Fibroblast of lung (primary cell): Measurements from ENCODE around the gene BORCS6. TPM values are rescaled to one million over a fixed set of nuclear protein-coding genes. Genes with fewer than 3 reads are reported as not detected.

ENCODE experiments used
- DNase-seq, 2 donors: peaks; one replicate each; pipeline versions ENCODE4 v3.0.0 to v3.0.0-alpha.2; 2010; ENCODE audit warnings: low read depth in 2 of 2
- H2AFZ ChIP-seq: 2 replicates; pipeline ENCODE4 v1.5.1; 2012; ENCODE audit warnings: low read length, control low read depth, inconsistent platforms
- H3K27ac ChIP-seq: 2 replicates; pipeline ENCODE4 v1.5.1; 2011; ENCODE audit warnings: low read length, control low read depth; ENCODE audit not compliant: insufficient read depth
- H3K27me3 ChIP-seq: 2 replicates; pipeline ENCODE4 v1.5.1; 2011; ENCODE audit warnings: mild to moderate bottlenecking, low read length; ENCODE audit not compliant: control insufficient read depth, insufficient read depth
- H3K36me3 ChIP-seq: 2 replicates; pipeline ENCODE4 v1.5.1; 2011; ENCODE audit warnings: low read length; ENCODE audit not compliant: control insufficient read depth, insufficient read depth
- H3K4me1 ChIP-seq: 2 replicates; pipeline ENCODE4 v1.5.1; 2011; ENCODE audit warnings: low read length; ENCODE audit not compliant: control insufficient read depth, insufficient read depth; ENCODE audit errors: extremely low read depth
- H3K4me2 ChIP-seq: 2 replicates; pipeline ENCODE4 v1.5.1; 2011; ENCODE audit warnings: low read length, control low read depth; ENCODE audit not compliant: insufficient read depth; ENCODE audit errors: extremely low read depth
- H3K4me3 ChIP-seq, 4 experiments: fragments of 200-600 bp in 1 of 4; sonication (generic) in 1 of 4; replicated peaks in 1 of 4; 2 replicates each; pipeline ENCODE4 v1.5.1; 2011 to 2016; ENCODE audit warnings: low read length in 4 of 4, low read depth in 3 of 4, mild to moderate bottlenecking in 3 of 4, control low read depth in 2 of 4, inconsistent platforms in 1 of 4, mixed read lengths in 1 of 4; ENCODE audit not compliant: insufficient read depth in 1 of 4; ENCODE audit errors: control extremely low read depth in 1 of 4
- H3K79me2 ChIP-seq: 2 replicates; pipeline ENCODE4 v1.5.1; 2012; ENCODE audit warnings: mild to moderate bottlenecking, low read length, inconsistent platforms; ENCODE audit not compliant: control insufficient read depth, insufficient read depth
- H3K9ac ChIP-seq: 2 replicates; pipeline ENCODE4 v1.5.1; 2011; ENCODE audit warnings: mild to moderate bottlenecking, low read length, control low read depth; ENCODE audit not compliant: insufficient read depth
- H3K9me3 ChIP-seq: 2 replicates; pipeline ENCODE4 v1.5.1; 2012; ENCODE audit warnings: low read depth, low read length; ENCODE audit not compliant: control insufficient read depth, insufficient read depth
- H4K20me1 ChIP-seq: 2 replicates; pipeline ENCODE4 v1.5.1; 2011; ENCODE audit warnings: low read length; ENCODE audit not compliant: control insufficient read depth, insufficient read depth; ENCODE audit errors: extremely low read depth
- CTCF ChIP-seq, 2 donors: IDR thresholded peaks in 1 of 2; conservative IDR thresholded peaks in 1 of 2; 1 replicate in 1 of 2; 2 replicates in 1 of 2; pipeline ENCODE4 v1.5.1; 2011 to 2012; ENCODE audit warnings: low read length in 2 of 2, control low read depth in 1 of 2, inconsistent platforms in 1 of 2, low read depth in 1 of 2, mild to moderate bottlenecking in 1 of 2
- EZH2 ChIP-seq: IDR thresholded peaks from 2 replicates; pipeline ENCODE4 v1.5.1; 2012; ENCODE audit warnings: low read length, control low read depth, mild to moderate bottlenecking; ENCODE audit errors: missing control alignments
- polyA plus RNA-seq, 2 donors: library from polyadenylated mRNA; depleted of rRNA in 1 of 2; stranded (reverse) in 1 of 2; unstranded in 1 of 2; fragments of >200 nt; gene quantifications; 2 replicates each; pipeline ENCODE4 v1.2.1, GENCODE V29; 2011 to 2012; ENCODE audit warnings: missing spikeins in 1 of 2
- total RNA-seq: library from RNA; depleted of rRNA; stranded (reverse); fragments of >200 nt; gene quantifications from 2 replicates; pipeline ENCODE4 v1.2.1, GENCODE V29; 2014

The BORCS6 gene
- total and polyA plus RNA-seq, 2 donors (not counting 1 experiment from before 2014, with no cell fraction given) = 2.9 to 11.4 TPM

GRCh38 chr17:8222630-8223355 lies 32.8 kb upstream of the BORCS6 start:
- peak overlapping the region; percentile 61 for H2AFZ ChIP-seq
- peak overlapping the region; percentile 29 to 92 (median 83) for H3K4me3 ChIP-seq
- no peaks in the 10 kb centered on the region for H3K79me2 ChIP-seq
- H3K9ac ChIP-seq = peak overlapping the region; percentile 64
- no peaks in the 10 kb centered on the region for H3K27me3 ChIP-seq
- no peaks in the 10 kb centered on the region for H4K20me1 ChIP-seq
- peak; percentile 92 to 95 for DNase-seq
- no peaks in the 10 kb centered on the region for H3K9me3 ChIP-seq
- peak overlapping the region; percentile 91 for H3K27ac ChIP-seq
- H3K4me2 ChIP-seq = peak overlapping the region; percentile 86
- peaks cover 3% of the 10 kb centered on the region for H3K36me3 ChIP-seq
- TF ChIP-seq EZH2 = no peak
- TF ChIP-seq CTCF (conservative IDR thresholded peaks at IDR 0.05 in 1 of 2, IDR thresholded peaks at IDR 0.05 in 1 of 2; ENCODE audit: low read depth in 1 of 2, low read length in 2 of 2) = no peak
- peaks cover 3% of the 10 kb centered on the region for H3K4me1 ChIP-seq

- Histone ChIP-seq H2AFZ (no peak overlapping the region), H3K36me3 (peaks cover under 1% of the 10 kb centered on the region), H3K4me1 (peaks cover 3% of the 10 kb centered on the region), H3K27me3 (no peaks in the 10 kb centered on the region), H3K4me2 (peak overlapping the region; percentile 79), H3K27ac (peak overlapping the region; percentile 91), H3K79me2 (no peaks in the 10 kb centered on the region), H3K4me3 (peak overlapping the region; percentile 29 to 92 (median 83)), H3K9ac (no peak overlapping the region), H4K20me1 (no peaks in the 10 kb centered on the region), H3K9me3 (no peaks in the 10 kb centered on the region)
- no peak for DNase-seq
- no peak for TF ChIP-seq CTCF (conservative IDR thresholded peaks at IDR 0.05 in 1 of 2, IDR thresholded peaks at IDR 0.05 in 1 of 2; ENCODE audit: low read depth in 1 of 2, low read length in 2 of 2)
- TF ChIP-seq EZH2 = no peak
These were observed 32.3 kb upstream of the BORCS6 start for GRCh38 chr17:8222380-8222629.

- peak; percentile 86 to 93 for DNase-seq
- H3K79me2 ChIP-seq = no peaks in the 10 kb centered on the region
- H3K27me3 ChIP-seq = no peaks in the 10 kb centered on the region
- peak overlapping the region; percentile 72 to 92 (median 83) for H3K4me3 ChIP-seq
- H3K27ac ChIP-seq = peak overlapping the region; percentile 91
- peak overlapping the region; percentile 68 for H3K9ac ChIP-seq
- peak overlapping the region; percentile 97 for H3K4me2 ChIP-seq
- TF ChIP-seq EZH2 (no peak), CTCF (conservative IDR thresholded peaks at IDR 0.05 in 1 of 2, IDR thresholded peaks at IDR 0.05 in 1 of 2; ENCODE audit: low read depth in 1 of 2, low read length in 2 of 2) (no peak)
- H3K4me1 ChIP-seq = peaks cover 3% of the 10 kb centered on the region
- H3K36me3 ChIP-seq = no peaks in the 10 kb centered on the region
- no peaks in the 10 kb centered on the region for H4K20me1 ChIP-seq
- H3K9me3 ChIP-seq = no peaks in the 10 kb centered on the region
- peak overlapping the region; percentile 83 for H2AFZ ChIP-seq
These were observed 31.8 kb upstream of the BORCS6 start for GRCh38 chr17:8221663-8222379.
